Natural killer cell (primary cell): ENCODE data around the gene NEDD4. TPM values are rescaled to one million over a fixed set of nuclear protein-coding genes. Genes with fewer than 3 reads are reported as not detected.

Source experiments
- ATAC-seq, 3 donors: fragments of 150-1000 bp in 2 of 3; fragments of 200-7000 bp in 1 of 3; cut with Tn5 transposase; 1 replicate in 1 of 3; 2 replicates in 2 of 3; pipeline ENCODE4 v1.10.0; 2021; ENCODE audit warnings: mild to moderate bottlenecking in 2 of 3, moderate library complexity in 2 of 3
- DNase-seq, 2 donors: peaks; one replicate each; pipeline versions ENCODE4 v3.0.0 to v3.0.0-alpha.2; 2013 to 2021; ENCODE audit warnings: mixed read lengths in 1 of 2
- H3K27ac ChIP-seq: one replicate; pipeline ENCODE4 v1.5.1; 2013; ENCODE audit warnings: mild to moderate bottlenecking, low read length
- H3K27me3 ChIP-seq: one replicate; pipeline ENCODE4 v1.6.1; 2013; ENCODE audit warnings: low read length; ENCODE audit not compliant: control insufficient read depth, insufficient read depth
- H3K36me3 ChIP-seq: one replicate; pipeline ENCODE4 v1.6.1; 2013; ENCODE audit warnings: low read length; ENCODE audit not compliant: control insufficient read depth, insufficient read depth
- H3K4me1 ChIP-seq: one replicate; pipeline ENCODE4 v1.6.1; 2013; ENCODE audit warnings: low read length; ENCODE audit not compliant: control insufficient read depth, insufficient read depth
- H3K4me3 ChIP-seq: one replicate; pipeline ENCODE4 v1.5.1; 2013; ENCODE audit warnings: low read length
- H3K9me3 ChIP-seq: one replicate; pipeline ENCODE4 v1.6.1; 2013; ENCODE audit warnings: low read length; ENCODE audit not compliant: control insufficient read depth, insufficient read depth
- H3K27ac Mint-ChIP-seq, 2 donors: one replicate each; pipeline ENCODE4 v1.8.0; 2022; ENCODE audit warnings: mild to moderate bottlenecking in 2 of 2, mixed read lengths in 2 of 2, moderate library complexity in 1 of 2
- H3K27me3 Mint-ChIP-seq, 2 donors: one replicate each; pipeline ENCODE4 v1.8.0; 2022; ENCODE audit warnings: low read depth in 2 of 2, mixed read lengths in 2 of 2
- H3K36me3 Mint-ChIP-seq: one replicate; pipeline ENCODE4 v1.8.0; 2022; ENCODE audit warnings: mixed read lengths
- H3K4me1 Mint-ChIP-seq, 2 donors: one replicate each; pipeline ENCODE4 v1.8.0; 2022; ENCODE audit warnings: mixed read lengths in 2 of 2
- H3K4me3 Mint-ChIP-seq: one replicate; pipeline ENCODE4 v1.8.0; 2022; ENCODE audit warnings: mild to moderate bottlenecking, moderate library complexity, mixed read lengths
- H3K9me3 Mint-ChIP-seq, 2 donors: one replicate each; pipeline ENCODE4 v1.8.0; 2022; ENCODE audit warnings: mixed read lengths in 2 of 2
- CTCF ChIP-seq: fragments of 200-600 bp; IDR thresholded peaks from one replicate; pipeline ENCODE4 v1.8.0; 2022; ENCODE audit warnings: antibody characterized with exemption
- WGBS: methylation state at CpG from one replicate; pipeline ENCODE4 v1.1.7; 2013; ENCODE audit warnings: missing lambda C conversion rate; ENCODE audit not compliant: insufficient coverage; 5-methylcytosine and 5-hydroxymethylcytosine counted together
- intact Hi-C: fragments of 100-400 bp; cut with micrococcal nuclease; formaldehyde crosslinking; loops from one replicate; pipeline ENCODE4 v1.14.2; 2022
- total RNA-seq, 4 donors: library from RNA; stranded (reverse); fragments of 120-200 nt in 1 of 4; gene quantifications; one replicate each; pipeline versions ENCODE4 v1.2.3 to v1.2.4, GENCODE V29; 2013 to 2022

NEDD4 gene
- total RNA-seq, 3 donors from 2014 or later (not counting 1 experiment from before 2014, with no cell fraction given): 6.9 to 9.1 (median 7.8) TPM

GRCh38 chr15:55879181-55879580 lies 114.2 kb downstream of the NEDD4 start:
- no peak for ATAC-seq
- intact Hi-C loops: no loop called here
- Mint-ChIP-seq H3K36me3 (no peaks in the 10 kb centered on the region), H3K27me3 (no peaks in the 10 kb centered on the region), H3K4me3 (no peak overlapping the region), H3K27ac (no peak overlapping the region), H3K9me3 (no peaks in the 10 kb centered on the region), H3K4me1 (no peaks in the 10 kb centered on the region)
- H3K27me3 ChIP-seq: no peaks in the 10 kb centered on the region
- no peak for TF ChIP-seq CTCF
- DNase-seq: no peak
- no peaks in the 10 kb centered on the region for H3K9me3 ChIP-seq
- H3K36me3 ChIP-seq: no peaks in the 10 kb centered on the region
- H3K27ac ChIP-seq: no peak overlapping the region
- H3K4me3 ChIP-seq: no peak overlapping the region
- H3K4me1 ChIP-seq: no peaks in the 10 kb centered on the region

- no peaks in the 10 kb centered on the region for H3K27me3 Mint-ChIP-seq
Measured at GRCh38 chr15:55873024-55873720, 120.2 kb downstream of the NEDD4 start.

GRCh38 chr15:55872471-55872870 lies 120.9 kb downstream of the NEDD4 start:
- Mint-ChIP-seq H3K27me3 (no peaks in the 10 kb centered on the region), H3K27ac (no peak overlapping the region), H3K4me1 (no peaks in the 10 kb centered on the region), H3K36me3 (no peaks in the 10 kb centered on the region), H3K4me3 (no peak overlapping the region), H3K9me3 (no peaks in the 10 kb centered on the region)
- Histone ChIP-seq H3K4me3 (no peak overlapping the region), H3K9me3 (no peaks in the 10 kb centered on the region), H3K27me3 (no peaks in the 10 kb centered on the region), H3K27ac (no peak overlapping the region), H3K4me1 (no peaks in the 10 kb centered on the region), H3K36me3 (no peaks in the 10 kb centered on the region)
- DNase-seq (no peak), ATAC-seq (no peak)
- TF ChIP-seq CTCF: no peak
- intact Hi-C loops: no loop called here
- WGBS: 95% methylated on average over 2 of the region's 2 CpGs

More at GRCh38 chr15:55873024-55873720, 120.2 kb downstream of the NEDD4 start:
- Histone ChIP-seq H3K27ac (no peak overlapping the region), H3K4me1 (no peaks in the 10 kb centered on the region), H3K4me3 (no peak overlapping the region), H3K9me3 (no peaks in the 10 kb centered on the region), H3K27me3 (no peaks in the 10 kb centered on the region), H3K36me3 (no peaks in the 10 kb centered on the region)
- ATAC-seq (no peak), DNase-seq (no peak)
- Mint-ChIP-seq H3K27ac (no peak overlapping the region), H3K4me1 (no peaks in the 10 kb centered on the region), H3K36me3 (no peaks in the 10 kb centered on the region), H3K9me3 (no peaks in the 10 kb centered on the region), H3K4me3 (no peak overlapping the region)
- TF ChIP-seq CTCF: no peak
- 81% methylated on average over 3 of the region's 4 CpGs for WGBS
- intact Hi-C loops: no loop called here

GRCh38 chr15:55869660-55870059 lies 123.8 kb downstream of the NEDD4 start:
- Mint-ChIP-seq H3K4me1 (no peaks in the 10 kb centered on the region), H3K4me3 (no peak overlapping the region)

More at GRCh38 chr15:55869660-55870059, 123.8 kb downstream of the NEDD4 start:
- Histone ChIP-seq H3K36me3 (no peaks in the 10 kb centered on the region), H3K27me3 (no peaks in the 10 kb centered on the region), H3K4me3 (no peak overlapping the region), H3K4me1 (no peaks in the 10 kb centered on the region), H3K27ac (no peak overlapping the region), H3K9me3 (no peaks in the 10 kb centered on the region)
- DNase-seq (no peak), ATAC-seq (no peak)
- Mint-ChIP-seq H3K27me3 (no peaks in the 10 kb centered on the region), H3K9me3 (no peaks in the 10 kb centered on the region), H3K27ac (no peak overlapping the region), H3K36me3 (no peaks in the 10 kb centered on the region)
- no peak for TF ChIP-seq CTCF
- WGBS: 97% methylated on average over 1 of the region's 2 CpGs
- intact Hi-C loops: no loop called here
